Endothelial cell of umbilical vein (primary cell): ENCODE data around the gene ARSJ. TPM values are rescaled to one million over a fixed set of nuclear protein-coding genes. Genes with fewer than 3 reads are reported as not detected.
A peak's percentile ranks its signal among the peaks of the same experiment; 100 is the strongest.

Experiments
- BruUV-seq: library from RNA; stranded (reverse); fragments of 400-500 nt; replicated peaks from 2 replicates; lab custom pipeline; 2021; lab: Mats Ljungman, UMichigan
- CTCF ChIA-PET: fragments of 300-600, 350-600 bp; sonication (Branson Sonifier 250); formaldehyde crosslinking; loops from one replicate; lab custom pipeline; 2021; ENCODE audit warnings: antibody characterized with exemption, inconsistent platforms; lab: Charles Lee
- POLR2A ChIA-PET: fragments of 300-600, 350-600 bp; sonication (Branson Sonifier 250); formaldehyde crosslinking; loops from one replicate; lab custom pipeline; 2021; ENCODE audit warnings: antibody characterized with exemption, inconsistent platforms; lab: Charles Lee
- DNase-seq: peaks from one replicate; pipeline ENCODE4 v3.0.0-alpha.2; 2011; ENCODE audit warnings: low read depth, low spot score
- FAIRE-seq: peaks from 2 replicates; lab custom pipeline; 2011; peaks lifted over from hg19 to GRCh38; lab: Jason Lieb, UNC
- H2AFZ ChIP-seq: 2 replicates; pipeline ENCODE4 v1.6.0; 2012; ENCODE audit warnings: low read depth, low read length, control low read depth, inconsistent platforms
- H3K27ac ChIP-seq: 2 replicates; pipeline ENCODE4 v1.5.1; 2011; ENCODE audit warnings: low read depth, mild to moderate bottlenecking, control low read depth, low read length, moderate library complexity; ENCODE audit not compliant: insufficient read depth
- H3K27me3 ChIP-seq, 2 experiments: 2 replicates each; pipeline versions ENCODE4 v1.6.0 to v1.6.1; 2011; ENCODE audit warnings: low read length in 2 of 2, mixed read lengths in 1 of 2; ENCODE audit not compliant: control insufficient read depth in 2 of 2, insufficient read depth in 2 of 2
- H3K36me3 ChIP-seq, 2 experiments: 2 replicates in 1 of 2; 3 replicates in 1 of 2; pipeline ENCODE4 v1.5.1; 2011; ENCODE audit warnings: low read length in 2 of 2, mild to moderate bottlenecking in 1 of 2, moderate library complexity in 1 of 2; ENCODE audit not compliant: control insufficient read depth in 2 of 2, insufficient read depth in 2 of 2; ENCODE audit errors: extremely low read depth in 1 of 2
- H3K4me1 ChIP-seq: 3 replicates; pipeline ENCODE4 v1.5.1; 2011; ENCODE audit warnings: mild to moderate bottlenecking, low read length; ENCODE audit not compliant: control insufficient read depth, insufficient read depth; ENCODE audit errors: extremely low read depth
- H3K4me2 ChIP-seq: 2 replicates; pipeline ENCODE4 v1.6.1; 2011; ENCODE audit warnings: low read length, control low read depth, mixed read lengths; ENCODE audit not compliant: insufficient read depth
- H3K4me3 ChIP-seq, 3 experiments: fragments of 200-600 bp in 1 of 3; sonication (generic), shearing (Covaris generic) in 1 of 3; replicated peaks in 1 of 3; 2 replicates each; pipeline ENCODE4 v1.5.1; 2011 to 2016; ENCODE audit warnings: control low read depth in 3 of 3, low read length in 3 of 3, mild to moderate bottlenecking in 2 of 3, inconsistent platforms in 1 of 3, low read depth in 1 of 3, moderate library complexity in 1 of 3; ENCODE audit not compliant: insufficient read depth in 1 of 3
- H3K79me2 ChIP-seq: 2 replicates; pipeline ENCODE4 v1.6.0; 2012; ENCODE audit warnings: low read length, inconsistent platforms; ENCODE audit not compliant: control insufficient read depth, insufficient read depth
- H3K9ac ChIP-seq: replicated peaks from 2 replicates; pipeline ENCODE3; 2011; ENCODE audit warnings: low read length, control low read depth; ENCODE audit not compliant: insufficient read depth; ENCODE audit errors: extremely low read depth
- H3K9me1 ChIP-seq: replicated peaks from 3 replicates; pipeline ENCODE4 v1.6.0; 2011; ENCODE audit warnings: mild to moderate bottlenecking, low read length; ENCODE audit not compliant: control insufficient read depth, insufficient read depth; ENCODE audit errors: extremely low read depth
- H3K9me3 ChIP-seq: replicated peaks from 2 replicates; pipeline ENCODE4 v1.5.1; 2012; ENCODE audit warnings: low read length, inconsistent platforms; ENCODE audit not compliant: control insufficient read depth, insufficient read depth
- H4K20me1 ChIP-seq: replicated peaks from 2 replicates; pipeline ENCODE3; 2011; ENCODE audit warnings: mild to moderate bottlenecking, low read length; ENCODE audit not compliant: control insufficient read depth, insufficient read depth; ENCODE audit errors: extremely low read depth
- FOS ChIP-seq: IDR thresholded peaks from 2 replicates; pipeline ENCODE4 v1.6.1; 2011; ENCODE audit warnings: mild to moderate bottlenecking, low read length, moderate library complexity, borderline replicate concordance; ENCODE audit not compliant: insufficient read depth
- GATA2 ChIP-seq: IDR thresholded peaks from 2 replicates; pipeline ENCODE4 v1.7.0; 2011; ENCODE audit warnings: low read depth, mild to moderate bottlenecking, moderate library complexity, mixed read lengths, low read length; ENCODE audit not compliant: insufficient read length, insufficient read depth
- MAX ChIP-seq: IDR thresholded peaks from 2 replicates; pipeline ENCODE4 v1.6.1; 2011; ENCODE audit not compliant: insufficient read depth, insufficient read length
- MYC ChIP-seq: IDR thresholded peaks from one replicate; pipeline ENCODE4 v1.6.1; 2011; ENCODE audit warnings: mild to moderate bottlenecking, low read depth, low read length
- POLR2A ChIP-seq: IDR thresholded peaks from 2 replicates; pipeline ENCODE4 v1.6.1; 2012; ENCODE audit warnings: low read depth, mild to moderate bottlenecking, control low read depth, low read length
- dilution Hi-C: fragments of 300-500 bp; cut with MboI; formaldehyde crosslinking; loops from one replicate; pipeline ENCODE4 v1.15.0; 2019; ENCODE audit warnings: low sequenced_read_pairs; ENCODE audit not compliant: extremely low pct_ligation_motif_present
- intact Hi-C: fragments of 100-400 bp; cut with micrococcal nuclease; formaldehyde crosslinking; loops from one replicate; pipeline ENCODE4 v1.10.0; 2022
- polyA plus RNA-seq, 4 experiments: library from polyadenylated mRNA; depleted of rRNA in 3 of 4; stranded (reverse) in 3 of 4; unstranded in 1 of 4; fragments of >200 nt; gene quantifications; 2 replicates each; pipeline versions ENCODE4 v1.2.1 to v1.2.3, GENCODE V29; 2011 to 2012; ENCODE audit warnings: missing spikeins in 1 of 4
- total RNA-seq: library from RNA; stranded (reverse); gene quantifications from 2 replicates; pipeline ENCODE4 v1.2.3, GENCODE V29; 2021
- TF ChIP-seq, protein P1 (sequence below), 2 donors: IDR thresholded peaks; 1 replicate in 1 of 2; 2 replicates in 1 of 2; pipeline ENCODE4 v1.5.1; 2011; ENCODE audit warnings: low read length in 2 of 2, mild to moderate bottlenecking in 2 of 2, moderate library complexity in 2 of 2, control low read depth in 1 of 2, inconsistent platforms in 1 of 2, low read depth in 1 of 2; ENCODE audit not compliant: insufficient read depth in 1 of 2; ENCODE audit errors: extremely low read depth in 1 of 2

The ARSJ gene
- total and polyA plus RNA-seq, 2 donors (not counting 3 experiments of a cell fraction or from before 2014, with no cell fraction given) = 21.9 to 50.0 TPM

- no peaks in the 10 kb centered on the region for H3K4me1 ChIP-seq
- FAIRE-seq (no peak), DNase-seq (peak; percentile 26)
- ChIA-PET POLR2A (no interaction called here), CTCF (no interaction called here)
- no peaks in the 10 kb centered on the region for H3K9me3 ChIP-seq
- H3K27me3 ChIP-seq = no peaks in the 10 kb centered on the region
- H3K9me1 ChIP-seq = no peaks in the 10 kb centered on the region
- H3K4me2 ChIP-seq = no peak overlapping the region
- H3K9ac ChIP-seq = no peak overlapping the region
- BruUV-seq = no TSS peak
- peaks cover 11% of the 10 kb centered on the region for H3K79me2 ChIP-seq
- H4K20me1 ChIP-seq = no peaks in the 10 kb centered on the region
- no peak overlapping the region for H2AFZ ChIP-seq
- TF ChIP-seq POLR2A (no peak), GATA2 (no peak), FOS (no peak)
- no peak overlapping the region for H3K27ac ChIP-seq
- dilution Hi-C loops (no loop called here), intact Hi-C loops (loop anchor here (5.0 kb wide), 1 partner anchor 475 kb away; no protein-coding TSS in a partner anchor)
- peaks cover 15 to 17% of the 10 kb centered on the region in 2 experiments for H3K36me3 ChIP-seq
- no peak overlapping the region for H3K4me3 ChIP-seq
Observed at GRCh38 chr4:113901994-113902787, 77.3 kb downstream of the ARSJ start.

GRCh38 chr4:113899271-113900070 is 80.0 kb downstream of the ARSJ start:
- Histone ChIP-seq H3K9me3 (no peaks in the 10 kb centered on the region), H4K20me1 (no peaks in the 10 kb centered on the region), H3K27me3 (no peaks in the 10 kb centered on the region), H3K9me1 (no peaks in the 10 kb centered on the region), H3K9ac (no peak overlapping the region), H3K4me3 (no peak overlapping the region), H3K79me2 (peaks cover 5% of the 10 kb centered on the region), H2AFZ (no peak overlapping the region), H3K4me1 (no peaks in the 10 kb centered on the region), H3K27ac (no peak overlapping the region), H3K4me2 (no peak overlapping the region), H3K36me3 (peaks cover 15 to 20% of the 10 kb centered on the region in 2 experiments)
- intact Hi-C loops (loop anchor here (5.0 to 10.0 kb wide), 2 partner anchors 335 to 478 kb away; no protein-coding TSS in a partner anchor), dilution Hi-C loops (no loop called here)
- CTCF ChIA-PET = no interaction called here
- DNase-seq = no peak
- BruUV-seq = no TSS peak
- FAIRE-seq = no peak
- POLR2A ChIA-PET = no interaction called here
- no peak for TF ChIP-seq GATA2
- no peak for TF ChIP-seq MYC
- TF ChIP-seq, protein P1, sequence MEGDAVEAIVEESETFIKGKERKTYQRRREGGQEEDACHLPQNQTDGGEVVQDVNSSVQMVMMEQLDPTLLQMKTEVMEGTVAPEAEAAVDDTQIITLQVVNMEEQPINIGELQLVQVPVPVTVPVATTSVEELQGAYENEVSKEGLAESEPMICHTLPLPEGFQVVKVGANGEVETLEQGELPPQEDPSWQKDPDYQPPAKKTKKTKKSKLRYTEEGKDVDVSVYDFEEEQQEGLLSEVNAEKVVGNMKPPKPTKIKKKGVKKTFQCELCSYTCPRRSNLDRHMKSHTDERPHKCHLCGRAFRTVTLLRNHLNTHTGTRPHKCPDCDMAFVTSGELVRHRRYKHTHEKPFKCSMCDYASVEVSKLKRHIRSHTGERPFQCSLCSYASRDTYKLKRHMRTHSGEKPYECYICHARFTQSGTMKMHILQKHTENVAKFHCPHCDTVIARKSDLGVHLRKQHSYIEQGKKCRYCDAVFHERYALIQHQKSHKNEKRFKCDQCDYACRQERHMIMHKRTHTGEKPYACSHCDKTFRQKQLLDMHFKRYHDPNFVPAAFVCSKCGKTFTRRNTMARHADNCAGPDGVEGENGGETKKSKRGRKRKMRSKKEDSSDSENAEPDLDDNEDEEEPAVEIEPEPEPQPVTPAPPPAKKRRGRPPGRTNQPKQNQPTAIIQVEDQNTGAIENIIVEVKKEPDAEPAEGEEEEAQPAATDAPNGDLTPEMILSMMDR (IDR thresholded peaks at IDR 0.05; ENCODE audit: extremely low read depth in 1 of 2, insufficient read depth in 1 of 2, low read depth in 1 of 2, low read length in 2 of 2) = no peak
- TF ChIP-seq MAX = no peak
